Transverse colon (tissue), 4 donors: ENCODE results near the gene RECQL.

Source experiments
- EP300 ChIP-seq: sonication (generic); formaldehyde crosslinking; IDR thresholded peaks from one replicate; pipeline ENCODE4 v1.6.1; 2017; ENCODE audit warnings: antibody characterized with exemption, low read depth
- POLR2A ChIP-seq: fragments of 450-650 bp; IDR thresholded peaks from one replicate; pipeline ENCODE4 v1.6.1; 2016; ENCODE audit warnings: antibody characterized with exemption, mild to moderate bottlenecking, moderate library complexity
- POLR2AphosphoS5 ChIP-seq, 3 donors: sonication (generic); formaldehyde crosslinking; IDR thresholded peaks; one replicate each; pipeline ENCODE4 v1.6.1; 2016; ENCODE audit warnings: antibody characterized with exemption in 3 of 3
- TF ChIP-seq, protein P1 (sequence below), 5 experiments: fragments of 200-600 bp in 3 of 5; fragments of 450-650 bp in 2 of 5; sonication (generic) in 3 of 5; IDR thresholded peaks; 1 replicate in 2 of 5; 2 replicates in 3 of 5; pipeline ENCODE4 v1.5.1; 2016 to 2017; ENCODE audit warnings: antibody characterized with exemption in 5 of 5, inconsistent platforms in 3 of 5, mild to moderate bottlenecking in 2 of 5, moderate library complexity in 1 of 5

GRCh38 chr12:21483531-21483930 is 17.9 kb downstream of the RECQL start:
- TF ChIP-seq, protein P1, sequence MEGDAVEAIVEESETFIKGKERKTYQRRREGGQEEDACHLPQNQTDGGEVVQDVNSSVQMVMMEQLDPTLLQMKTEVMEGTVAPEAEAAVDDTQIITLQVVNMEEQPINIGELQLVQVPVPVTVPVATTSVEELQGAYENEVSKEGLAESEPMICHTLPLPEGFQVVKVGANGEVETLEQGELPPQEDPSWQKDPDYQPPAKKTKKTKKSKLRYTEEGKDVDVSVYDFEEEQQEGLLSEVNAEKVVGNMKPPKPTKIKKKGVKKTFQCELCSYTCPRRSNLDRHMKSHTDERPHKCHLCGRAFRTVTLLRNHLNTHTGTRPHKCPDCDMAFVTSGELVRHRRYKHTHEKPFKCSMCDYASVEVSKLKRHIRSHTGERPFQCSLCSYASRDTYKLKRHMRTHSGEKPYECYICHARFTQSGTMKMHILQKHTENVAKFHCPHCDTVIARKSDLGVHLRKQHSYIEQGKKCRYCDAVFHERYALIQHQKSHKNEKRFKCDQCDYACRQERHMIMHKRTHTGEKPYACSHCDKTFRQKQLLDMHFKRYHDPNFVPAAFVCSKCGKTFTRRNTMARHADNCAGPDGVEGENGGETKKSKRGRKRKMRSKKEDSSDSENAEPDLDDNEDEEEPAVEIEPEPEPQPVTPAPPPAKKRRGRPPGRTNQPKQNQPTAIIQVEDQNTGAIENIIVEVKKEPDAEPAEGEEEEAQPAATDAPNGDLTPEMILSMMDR (IDR thresholded peaks at IDR 0.05): no peak
- TF ChIP-seq POLR2AphosphoS5 (IDR thresholded peaks at IDR 0.05) (no peak), POLR2A (no peak), EP300 (no peak)
